ENCODE results near the gene P4HB. TPM values are rescaled to one million over a fixed set of nuclear protein-coding genes. Genes with fewer than 3 reads are reported as not detected.

Gene P4HB
- polyA plus RNA-seq (2011; rRNA removed), result 122 and 175 TPM in 2 replicates
- polyA minus RNA-seq (2011; rRNA and poly(A)+ RNA removed), result 90.7 and 204 TPM in 2 replicates

DNA sequence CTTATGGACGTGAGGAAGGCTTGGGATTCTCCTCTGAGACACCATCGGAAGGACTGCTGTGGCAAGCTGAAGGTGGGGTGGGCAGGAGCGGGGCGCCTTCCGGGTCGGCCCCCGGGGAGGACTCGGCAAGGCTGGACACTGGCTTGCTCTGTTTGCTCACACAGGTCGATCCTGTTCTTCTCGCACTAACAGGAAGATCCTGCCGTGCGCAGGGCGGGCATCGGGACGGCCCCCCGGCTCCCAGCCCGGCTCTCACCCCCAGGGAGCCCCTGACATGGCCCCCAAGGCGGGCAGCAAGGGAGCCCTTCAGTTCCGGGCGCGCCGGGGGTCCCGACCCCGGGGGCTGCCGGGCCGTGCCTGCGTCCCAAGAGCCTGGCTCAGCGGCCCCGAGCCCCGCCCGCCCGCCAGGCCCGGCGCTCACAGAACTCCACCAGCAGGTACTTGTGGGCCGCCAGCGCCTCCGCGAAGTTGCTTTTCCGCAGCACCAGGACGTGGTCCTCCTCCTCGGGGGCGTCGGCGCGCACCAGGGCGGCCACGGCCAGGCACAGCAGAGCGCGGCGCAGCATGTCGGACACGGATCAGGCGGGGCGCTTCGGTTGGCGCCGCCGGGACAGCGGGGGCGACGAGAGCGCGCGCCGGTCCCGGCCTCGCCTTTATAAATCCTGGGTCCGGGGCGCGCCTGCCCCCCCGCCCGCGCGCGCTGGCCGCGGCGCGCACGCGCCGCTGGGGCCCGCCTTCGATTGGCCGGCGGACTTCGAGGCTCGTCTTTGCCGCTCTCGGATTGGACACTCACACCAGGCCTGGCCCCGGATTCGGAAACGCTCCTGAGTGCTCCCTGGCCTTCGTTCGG lies at the start of gene P4HB:
Gene P4HB, minus strand, starts transcription at position 630 of the 850 bp plus-strand sequence. Its CDS starts 64 bp downstream, at position 566.
- Histone ChIP-seq H3K4me3 (ENCODE audit: low read depth, low read length) (peak within 1 kb of the TSS; percentile 83), H3K36me3 (ENCODE audit: control insufficient read depth, insufficient read depth, low read length) (peaks cover 12% of the 10 kb centered on the region), H3K27me3 (ENCODE audit: control insufficient read depth, insufficient read depth, low read length) (no peaks in the 10 kb centered on the region)
- no peak for DNase-seq (ENCODE audit: low read depth)
- ChIA-PET CTCF (interaction anchor here (0.8 to 1.6 kb wide), 3 partner anchors 9 to 17 kb away, joined by 3 to 5 read pairs (median 3); no protein-coding TSS in a partner anchor), POLR2A (interaction anchor here (0.6 to 0.7 kb wide), 2 partner anchors 12 to 105 kb away, joined by 5 read pairs; no protein-coding TSS in a partner anchor)
- TF ChIP-seq, protein P1, sequence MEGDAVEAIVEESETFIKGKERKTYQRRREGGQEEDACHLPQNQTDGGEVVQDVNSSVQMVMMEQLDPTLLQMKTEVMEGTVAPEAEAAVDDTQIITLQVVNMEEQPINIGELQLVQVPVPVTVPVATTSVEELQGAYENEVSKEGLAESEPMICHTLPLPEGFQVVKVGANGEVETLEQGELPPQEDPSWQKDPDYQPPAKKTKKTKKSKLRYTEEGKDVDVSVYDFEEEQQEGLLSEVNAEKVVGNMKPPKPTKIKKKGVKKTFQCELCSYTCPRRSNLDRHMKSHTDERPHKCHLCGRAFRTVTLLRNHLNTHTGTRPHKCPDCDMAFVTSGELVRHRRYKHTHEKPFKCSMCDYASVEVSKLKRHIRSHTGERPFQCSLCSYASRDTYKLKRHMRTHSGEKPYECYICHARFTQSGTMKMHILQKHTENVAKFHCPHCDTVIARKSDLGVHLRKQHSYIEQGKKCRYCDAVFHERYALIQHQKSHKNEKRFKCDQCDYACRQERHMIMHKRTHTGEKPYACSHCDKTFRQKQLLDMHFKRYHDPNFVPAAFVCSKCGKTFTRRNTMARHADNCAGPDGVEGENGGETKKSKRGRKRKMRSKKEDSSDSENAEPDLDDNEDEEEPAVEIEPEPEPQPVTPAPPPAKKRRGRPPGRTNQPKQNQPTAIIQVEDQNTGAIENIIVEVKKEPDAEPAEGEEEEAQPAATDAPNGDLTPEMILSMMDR (IDR thresholded peaks at IDR 0.05; ENCODE audit: insufficient read depth, low read depth, low read length), result no peak

DNA sequence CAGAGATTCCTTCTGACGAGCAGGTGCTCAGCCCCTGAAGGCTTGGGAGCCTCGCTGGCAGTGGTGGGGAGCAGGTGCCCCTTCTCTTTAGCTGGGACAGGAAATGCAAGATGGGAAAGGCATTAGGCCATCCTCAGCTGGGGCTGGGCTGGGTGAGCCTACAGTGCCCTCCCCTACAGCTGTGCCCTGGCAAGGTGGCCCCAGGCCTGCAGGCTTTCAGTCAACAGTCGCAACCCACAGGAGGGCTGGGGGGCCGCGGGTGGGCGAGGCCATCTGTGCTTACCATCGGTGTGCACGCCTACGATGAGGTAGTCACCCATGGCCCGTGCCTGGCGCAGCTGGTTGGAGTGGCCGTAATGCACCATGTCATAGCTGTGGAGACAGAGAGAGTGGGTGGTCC lies 48.9 kb upstream of the P4HB start:
- H3K36me3 ChIP-seq (ENCODE audit: control insufficient read depth, insufficient read depth, low read length), result peaks cover 29% of the 10 kb centered on the region
- DNase-seq (ENCODE audit: low read depth), result no peak
- no peaks in the 10 kb centered on the region for H3K27me3 ChIP-seq (ENCODE audit: control insufficient read depth, insufficient read depth, low read length)
- no peak overlapping the region for H3K4me3 ChIP-seq (ENCODE audit: low read depth, low read length)
- TF ChIP-seq, protein P1 (IDR thresholded peaks at IDR 0.05; ENCODE audit: insufficient read depth, low read depth, low read length), result no peak
- POLR2A ChIA-PET, result no interaction called here
- CTCF ChIA-PET, result interaction anchor here (0.8 kb wide), 1 partner anchor 16 kb away, joined by 3 read pairs; no protein-coding TSS in a partner anchor

DNA sequence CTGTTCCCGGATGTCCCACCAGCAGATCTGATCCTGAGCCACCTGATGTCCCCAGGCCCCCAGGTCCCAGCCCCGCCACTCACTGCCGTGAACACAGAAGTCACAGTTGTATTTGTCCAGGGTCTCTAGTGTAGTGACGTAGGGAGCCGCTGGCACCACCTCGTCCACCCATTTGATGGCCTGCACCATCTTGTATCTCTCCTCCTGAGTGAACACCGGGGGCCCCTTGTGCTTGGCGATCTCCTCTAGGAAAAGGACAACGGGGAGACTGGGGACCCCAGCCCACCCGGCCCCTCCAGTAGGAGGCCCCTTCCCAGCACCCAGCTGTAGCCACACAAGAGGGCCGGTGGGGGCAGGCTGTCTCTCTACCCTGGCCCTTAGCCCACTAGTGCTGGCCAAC lies 48.5 kb upstream of the P4HB start:
- no peaks in the 10 kb centered on the region for H3K27me3 ChIP-seq (ENCODE audit: control insufficient read depth, insufficient read depth, low read length)
- ChIA-PET CTCF (interaction anchor here (0.8 kb wide), 1 partner anchor 16 kb away, joined by 3 read pairs; no protein-coding TSS in a partner anchor), POLR2A (no interaction called here)
- H3K4me3 ChIP-seq (ENCODE audit: low read depth, low read length), result no peak overlapping the region
- no peak for DNase-seq (ENCODE audit: low read depth)
- TF ChIP-seq, protein P1 (IDR thresholded peaks at IDR 0.05; ENCODE audit: insufficient read depth, low read depth, low read length), result no peak
- peaks cover 26% of the 10 kb centered on the region for H3K36me3 ChIP-seq (ENCODE audit: control insufficient read depth, insufficient read depth, low read length)

DNA sequence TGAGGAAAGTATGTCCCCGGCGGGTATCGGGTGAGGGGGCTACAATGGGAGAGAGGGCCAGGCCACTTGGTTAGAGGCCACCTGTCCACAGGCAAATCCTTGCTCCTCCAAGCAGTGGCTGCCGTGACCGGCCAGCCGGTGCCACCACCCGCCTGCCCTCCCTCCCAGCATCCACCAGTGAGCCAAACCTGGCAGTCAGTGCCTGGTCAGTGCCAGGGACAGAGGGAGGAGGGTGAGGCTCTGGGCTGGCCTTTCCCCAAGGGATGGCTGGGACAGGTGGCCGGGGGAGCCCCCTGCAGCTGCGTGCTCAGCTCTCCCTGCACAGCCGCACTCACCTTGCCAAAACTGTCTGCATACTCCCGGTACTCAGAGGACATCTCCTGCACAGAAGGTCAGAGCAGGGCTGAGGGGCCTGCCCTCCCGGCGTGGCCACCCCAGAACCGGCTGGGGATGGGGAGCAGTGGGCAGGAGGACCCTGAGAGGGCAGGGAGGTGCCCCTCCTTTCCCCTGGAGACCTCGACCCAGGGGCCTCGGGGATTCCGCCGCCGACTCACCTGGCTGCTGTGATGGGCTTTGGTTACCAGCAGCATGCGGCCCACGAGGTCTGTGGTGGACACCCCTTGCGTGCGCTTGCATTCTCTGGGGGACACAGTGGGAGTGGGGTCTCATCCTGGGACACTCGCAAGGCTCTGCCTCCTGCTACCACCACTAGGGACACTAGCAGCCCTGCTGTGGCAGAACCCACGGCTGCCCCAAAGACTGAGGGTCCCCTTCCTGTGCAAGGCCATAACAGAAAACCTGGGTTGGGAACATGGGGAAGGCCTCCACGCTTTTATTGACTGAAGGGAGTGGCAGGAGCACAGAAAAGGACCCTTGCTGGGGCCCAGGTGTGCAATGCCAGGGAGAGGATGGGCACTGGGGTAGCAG lies 47.1 kb upstream of the P4HB start:
- TF ChIP-seq, protein P1 (IDR thresholded peaks at IDR 0.05; ENCODE audit: insufficient read depth, low read depth, low read length), result no peak
- no peak for DNase-seq (ENCODE audit: low read depth)
- Histone ChIP-seq H3K36me3 (ENCODE audit: control insufficient read depth, insufficient read depth, low read length) (peaks cover 17% of the 10 kb centered on the region), H3K4me3 (ENCODE audit: low read depth, low read length) (no peak overlapping the region), H3K27me3 (ENCODE audit: control insufficient read depth, insufficient read depth, low read length) (no peaks in the 10 kb centered on the region)
- ChIA-PET POLR2A (no interaction called here), CTCF (interaction anchor here (0.6 kb wide), 1 partner anchor 185 kb away, joined by 3 read pairs; no protein-coding TSS in a partner anchor)
